ENCODE measurements around the gene CLDN5. TPM values are rescaled to one million over a fixed set of nuclear protein-coding genes. Genes with fewer than 3 reads are reported as not detected.

The CLDN5 gene
- total and polyA plus RNA-seq, 4 experiments from 2014 or later, result 0.18 to 0.72 TPM; not detected in 2

- CTCF ChIA-PET (ENCODE audit: partially characterized antibody), result interaction anchor here (0.7 to 3.6 kb wide), 7 partner anchors 9 to 339 kb away, joined by 3 to 19 read pairs (median 3); partner anchors contain the start of gene ESS2
- Mint-ChIP-seq H3K27me3 (no peaks in the 10 kb centered on the region), H3K4me3 (peak within 1 kb of the TSS; percentile 91 to 98 (median 94)), H3K27ac (peak within 1 kb of the TSS; percentile 97 to 100 (median 100)), H3K36me3 (peaks cover 5 to 21% of the 10 kb centered on the region in 2 donors), H3K9me3 (no peaks in the 10 kb centered on the region), H3K4me1 (peaks cover 21 to 46% (median 34%) of the 10 kb centered on the region in 4 donors)
- Histone ChIP-seq H3K36me3 (ENCODE audit: insufficient read depth, low read length) (no peaks in the 10 kb centered on the region), H3K27me3 (ENCODE audit: insufficient read depth, low read length) (no peaks in the 10 kb centered on the region), H3K4me3 (ENCODE audit: low read length in 2 of 2) (peak within 1 kb of the TSS; percentile 62 to 83), H3K4me1 (ENCODE audit: insufficient read depth, low read length) (peaks cover 18% of the 10 kb centered on the region), H3K9me3 (ENCODE audit: control insufficient read depth in 1 of 2, low read length in 2 of 2) (no peaks in the 10 kb centered on the region), H3K27ac (ENCODE audit: low read depth, low read length) (peak within 1 kb of the TSS; percentile 96)
- intact Hi-C loops (cut with micrococcal nuclease), result loop anchor here (1.0 to 2.0 kb wide), 6 partner anchors 32 to 357 kb away; partner anchors contain the start of genes C22orf39, DGCR2, ESS2 and MRPL40
- POLR2A ChIA-PET (ENCODE audit: partially characterized antibody), result interaction anchor here (0.7 to 3.9 kb wide), 17 partner anchors 13 to 371 kb away, joined by 3 to 47 read pairs (median 4); partner anchors contain the start of genes C22orf39, DGCR2, ESS2 and HIRA
- peak; percentile 95 to 97 (median 95) for DNase-seq
These were observed 44.6 kb downstream of the CLDN5 start, which contains the start of gene CDC45 for GRCh38 chr22:19479355-19480172. TSS of gene CDC45 (plus strand) at chr22:19479920. CDS start at chr22:19479969, 49 bp downstream.

- no peaks in the 10 kb centered on the region for H3K27me3 ChIP-seq (ENCODE audit: insufficient read depth, low read length)
- Mint-ChIP-seq H3K4me3 (peak within 1 kb of the TSS; percentile 91 to 98 (median 94)), H3K9me3 (no peaks in the 10 kb centered on the region), H3K36me3 (peaks cover 6 to 23% of the 10 kb centered on the region in 2 donors), H3K27me3 (no peaks in the 10 kb centered on the region), H3K4me1 (peaks cover 21 to 46% (median 34%) of the 10 kb centered on the region in 4 donors), H3K27ac (peak within 1 kb of the TSS; percentile 97 to 100 (median 100))
- intact Hi-C loops (cut with micrococcal nuclease), result loop anchor here (1.0 to 2.0 kb wide), 7 partner anchors 32 to 357 kb away; partner anchors contain the start of genes C22orf39, DGCR2, ESS2 and MRPL40
- POLR2A ChIA-PET (ENCODE audit: partially characterized antibody), result interaction anchor here (0.9 to 3.9 kb wide), 15 partner anchors 12 to 370 kb away, joined by 3 to 47 read pairs (median 4); partner anchors contain the start of genes C22orf39, DGCR2, ESS2 and HIRA
- H3K36me3 ChIP-seq (ENCODE audit: insufficient read depth, low read length), result peaks cover 1% of the 10 kb centered on the region
- H3K4me3 ChIP-seq (ENCODE audit: low read length in 2 of 2), result peak within 1 kb of the TSS; percentile 62 to 83
- CTCF ChIA-PET (ENCODE audit: partially characterized antibody), result interaction anchor here (0.9 to 3.6 kb wide), 7 partner anchors 15 to 334 kb away, joined by 3 to 19 read pairs (median 3); partner anchors contain the start of genes ESS2 and HIRA
- DNase-seq, result peak; percentile 84 to 87 (median 86)
- peaks cover 18% of the 10 kb centered on the region for H3K4me1 ChIP-seq (ENCODE audit: insufficient read depth, low read length)
- peak within 1 kb of the TSS; percentile 96 for H3K27ac ChIP-seq (ENCODE audit: low read depth, low read length)
- no peaks in the 10 kb centered on the region for H3K9me3 ChIP-seq (ENCODE audit: control insufficient read depth in 1 of 2, low read length in 2 of 2)
These were observed 45.3 kb downstream of the CLDN5 start, which contains the start of gene UFD1 for GRCh38 chr22:19478901-19479354. TSS of gene UFD1 (minus strand) at chr22:19479193. CDS start at chr22:19479085, 108 bp downstream.

- peaks cover 13 to 30% of the 10 kb centered on the region in 2 donors for H3K36me3 Mint-ChIP-seq
- DNase-seq, result peak in 4 of 5 donors; percentile 26 to 34 (median 30)
- no peaks in the 10 kb centered on the region for H3K9me3 ChIP-seq (ENCODE audit: control insufficient read depth in 1 of 2, low read length in 2 of 2)
- H3K27me3 Mint-ChIP-seq, result no peaks in the 10 kb centered on the region
- intact Hi-C loops (cut with micrococcal nuclease), result loop anchor here (1.0 to 2.0 kb wide), 2 partner anchors 119 to 152 kb away; no protein-coding TSS in a partner anchor
- peak overlapping the region; percentile 73 to 99 (median 88) for H3K27ac Mint-ChIP-seq
- H3K9me3 Mint-ChIP-seq, result no peaks in the 10 kb centered on the region
- CTCF ChIA-PET (ENCODE audit: partially characterized antibody), result interaction anchor here (0.9 to 3.6 kb wide), 8 partner anchors 13 to 370 kb away, joined by 3 to 19 read pairs (median 4); partner anchors contain the start of genes ESS2 and HIRA
- H3K4me3 Mint-ChIP-seq, result peak overlapping the region; percentile 65 to 98 (median 92)
- peaks cover 21 to 46% (median 35%) of the 10 kb centered on the region in 4 donors for H3K4me1 Mint-ChIP-seq
- H3K36me3 ChIP-seq (ENCODE audit: insufficient read depth, low read length), result peaks cover 8% of the 10 kb centered on the region
- peak overlapping the region; percentile 96 for H3K27ac ChIP-seq (ENCODE audit: low read depth, low read length)
- peaks cover 18% of the 10 kb centered on the region for H3K4me1 ChIP-seq (ENCODE audit: insufficient read depth, low read length)
- POLR2A ChIA-PET (ENCODE audit: partially characterized antibody), result interaction anchor here (0.8 to 3.9 kb wide), 12 partner anchors 12 to 370 kb away, joined by 3 to 47 read pairs (median 4); partner anchors contain the start of genes C22orf39, DGCR2, ESS2 and HIRA
- peak overlapping the region; percentile 62 to 83 for H3K4me3 ChIP-seq (ENCODE audit: low read length in 2 of 2)
- no peaks in the 10 kb centered on the region for H3K27me3 ChIP-seq (ENCODE audit: insufficient read depth, low read length)
These were observed 45.9 kb downstream of the CLDN5 start for GRCh38 chr22:19478045-19478900.

GRCh38 chr22:19477321-19478044, 46.7 kb downstream of the CLDN5 start:
- Histone ChIP-seq H3K36me3 (ENCODE audit: insufficient read depth, low read length) (peaks cover 15% of the 10 kb centered on the region), H3K4me3 (ENCODE audit: low read length in 2 of 2) (peak overlapping the region; percentile 62 to 83), H3K9me3 (ENCODE audit: control insufficient read depth in 1 of 2, low read length in 2 of 2) (no peaks in the 10 kb centered on the region), H3K4me1 (ENCODE audit: insufficient read depth, low read length) (peaks cover 18% of the 10 kb centered on the region), H3K27me3 (ENCODE audit: insufficient read depth, low read length) (no peaks in the 10 kb centered on the region), H3K27ac (ENCODE audit: low read depth, low read length) (peak overlapping the region; percentile 96)
- no peaks in the 10 kb centered on the region for H3K27me3 Mint-ChIP-seq
- peak overlapping the region; percentile 73 to 99 (median 88) for H3K27ac Mint-ChIP-seq
- peaks cover 21 to 46% (median 35%) of the 10 kb centered on the region in 4 donors for H3K4me1 Mint-ChIP-seq
- peaks cover 17 to 36% of the 10 kb centered on the region in 2 donors for H3K36me3 Mint-ChIP-seq
- POLR2A ChIA-PET (ENCODE audit: partially characterized antibody), result interaction anchor here (0.5 to 3.9 kb wide), 10 partner anchors 11 to 369 kb away, joined by 3 to 47 read pairs (median 4); partner anchors contain the start of genes C22orf39, DGCR2, ESS2 and HIRA
- intact Hi-C loops (cut with micrococcal nuclease), result loop anchor here (1.0 to 2.0 kb wide), 3 partner anchors 119 to 371 kb away; no protein-coding TSS in a partner anchor
- CTCF ChIA-PET (ENCODE audit: partially characterized antibody), result interaction anchor here (0.7 to 3.6 kb wide), 7 partner anchors 12 to 370 kb away, joined by 3 to 19 read pairs (median 4); partner anchors contain the start of gene ESS2
- H3K4me3 Mint-ChIP-seq, result peak overlapping the region; percentile 65 to 98 (median 92)
- no peaks in the 10 kb centered on the region for H3K9me3 Mint-ChIP-seq
- peak in 4 of 5 donors; percentile 11 to 24 (median 18) for DNase-seq

GRCh38 chr22:19476023-19476422, 48.2 kb downstream of the CLDN5 start:
- peaks cover 28% of the 10 kb centered on the region for H3K36me3 ChIP-seq (ENCODE audit: insufficient read depth, low read length)
- peaks cover 21 to 46% (median 35%) of the 10 kb centered on the region in 4 donors for H3K4me1 Mint-ChIP-seq

More at GRCh38 chr22:19476023-19476422, 48.2 kb downstream of the CLDN5 start:
- Mint-ChIP-seq H3K27ac (no peak overlapping the region), H3K27me3 (no peaks in the 10 kb centered on the region), H3K4me3 (peak overlapping the region in 3 of 8 donors; percentile 7 to 50 (median 20)), H3K36me3 (peaks cover 30 to 51% of the 10 kb centered on the region in 2 donors), H3K9me3 (no peaks in the 10 kb centered on the region)
- CTCF ChIA-PET (ENCODE audit: partially characterized antibody), result interaction anchor here (1.9 kb wide), 1 partner anchor 331 kb away, joined by 10 read pairs; the partner anchor contains the start of gene ESS2
- Histone ChIP-seq H3K27me3 (ENCODE audit: insufficient read depth, low read length) (no peaks in the 10 kb centered on the region), H3K4me3 (ENCODE audit: low read length in 2 of 2) (no peak overlapping the region), H3K9me3 (ENCODE audit: control insufficient read depth in 1 of 2, low read length in 2 of 2) (no peaks in the 10 kb centered on the region), H3K27ac (ENCODE audit: low read depth, low read length) (no peak overlapping the region), H3K4me1 (ENCODE audit: insufficient read depth, low read length) (peaks cover 18% of the 10 kb centered on the region)
- intact Hi-C loops (cut with micrococcal nuclease), result no loop called here
- POLR2A ChIA-PET (ENCODE audit: partially characterized antibody), result interaction anchor here (3.9 kb wide), 1 partner anchor 29 kb away, joined by 33 read pairs; the partner anchor contains the start of gene C22orf39
- no peak for DNase-seq

Measured in CD4-positive, alpha-beta memory T cell (primary cell).